ENCODE data around the gene N4BP2L2.

DNA sequence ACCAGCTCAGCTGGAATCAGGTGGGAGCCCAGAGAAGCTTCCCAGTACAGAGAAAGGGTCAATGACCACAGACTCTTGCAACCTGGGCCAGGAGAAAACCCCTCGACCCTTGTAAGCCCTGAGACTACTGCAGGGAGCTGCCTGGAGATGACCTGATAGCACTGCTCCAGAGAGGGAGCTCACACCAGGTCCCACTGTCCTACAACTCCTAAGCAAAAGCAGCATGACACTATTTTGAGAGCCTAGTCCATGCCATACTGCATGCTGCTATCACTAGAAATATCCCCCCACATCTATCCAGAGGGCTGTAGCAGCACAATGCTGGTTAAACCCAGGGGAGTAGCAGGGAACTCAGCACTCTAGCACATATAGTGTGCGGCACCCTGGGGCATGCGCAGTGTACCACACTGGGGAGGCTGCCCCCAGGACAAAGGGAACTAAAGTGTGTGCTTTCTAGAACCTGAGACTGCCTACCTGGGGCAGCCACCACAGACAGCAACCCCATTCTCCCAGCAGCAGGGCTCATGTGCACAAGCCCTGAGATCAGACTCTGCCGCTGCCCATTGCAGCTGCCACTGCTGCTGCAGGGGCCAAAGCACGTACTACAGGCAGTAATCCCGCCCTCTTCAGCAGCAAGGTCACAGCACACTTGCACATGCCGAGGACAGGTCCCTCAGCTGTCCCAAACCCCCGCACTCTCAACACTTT lies 83.6 kb downstream of the N4BP2L2 start:
- TF ChIP-seq EZH2 (IDR thresholded peaks at IDR 0.05; ENCODE audit: low read length), result no peak
- TF ChIP-seq, protein P1, sequence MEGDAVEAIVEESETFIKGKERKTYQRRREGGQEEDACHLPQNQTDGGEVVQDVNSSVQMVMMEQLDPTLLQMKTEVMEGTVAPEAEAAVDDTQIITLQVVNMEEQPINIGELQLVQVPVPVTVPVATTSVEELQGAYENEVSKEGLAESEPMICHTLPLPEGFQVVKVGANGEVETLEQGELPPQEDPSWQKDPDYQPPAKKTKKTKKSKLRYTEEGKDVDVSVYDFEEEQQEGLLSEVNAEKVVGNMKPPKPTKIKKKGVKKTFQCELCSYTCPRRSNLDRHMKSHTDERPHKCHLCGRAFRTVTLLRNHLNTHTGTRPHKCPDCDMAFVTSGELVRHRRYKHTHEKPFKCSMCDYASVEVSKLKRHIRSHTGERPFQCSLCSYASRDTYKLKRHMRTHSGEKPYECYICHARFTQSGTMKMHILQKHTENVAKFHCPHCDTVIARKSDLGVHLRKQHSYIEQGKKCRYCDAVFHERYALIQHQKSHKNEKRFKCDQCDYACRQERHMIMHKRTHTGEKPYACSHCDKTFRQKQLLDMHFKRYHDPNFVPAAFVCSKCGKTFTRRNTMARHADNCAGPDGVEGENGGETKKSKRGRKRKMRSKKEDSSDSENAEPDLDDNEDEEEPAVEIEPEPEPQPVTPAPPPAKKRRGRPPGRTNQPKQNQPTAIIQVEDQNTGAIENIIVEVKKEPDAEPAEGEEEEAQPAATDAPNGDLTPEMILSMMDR (optimal IDR thresholded peaks at IDR 0.05 in 1 of 3, IDR thresholded peaks at IDR 0.05 in 1 of 3, conservative IDR thresholded peaks at IDR 0.05 in 1 of 3; ENCODE audit: extremely low read depth in 1 of 3, insufficient read depth in 2 of 3, low read length in 3 of 3), result no peak

Measured in keratinocyte (primary cell).